Neural cell (in vitro differentiated cells): ENCODE results near the gene FBXO5. TPM values are rescaled to one million over a fixed set of nuclear protein-coding genes. Genes with fewer than 3 reads are reported as not detected.
"Not testable (repeated sequence)": the region's sequence is repeated elsewhere in the genome, so short reads cannot be mapped to it uniquely, and the experiment has no call there.

Experiments
- H2AFZ ChIP-seq: fragments of 200-600, 300-800 bp; sonication (generic), shearing (Covaris generic); 2 replicates; pipeline ENCODE4 v1.6.0; 2014; ENCODE audit warnings: low read depth, mild to moderate bottlenecking, antibody characterized with exemption, low read length, moderate library complexity
- H3F3A ChIP-seq: fragments of 200-600 bp; shearing (Covaris generic); 2 replicates; pipeline ENCODE4 v1.6.1; 2016; ENCODE audit warnings: mild to moderate bottlenecking, moderate library complexity, mixed read lengths, antibody characterized with exemption, low read length; ENCODE audit not compliant: insufficient read depth, poor library complexity, severe bottlenecking
- H3K27ac ChIP-seq: fragments of 200-600, 300-800 bp; sonication (generic), shearing (Covaris generic); 2 replicates; pipeline ENCODE4 v1.5.1; 2014; ENCODE audit warnings: mild to moderate bottlenecking, low read length, moderate library complexity
- H3K27me3 ChIP-seq: fragments of 300-800, 200-600 bp; sonication (generic), shearing (Covaris generic); 2 replicates; pipeline ENCODE4 v1.6.0; 2014; ENCODE audit warnings: mild to moderate bottlenecking, low read depth, low read length, moderate library complexity; ENCODE audit not compliant: insufficient read depth
- H3K36me3 ChIP-seq: fragments of 300-800, 200-600 bp; sonication (generic), shearing (Covaris generic); 2 replicates; pipeline ENCODE4 v1.5.1; 2014; ENCODE audit warnings: mild to moderate bottlenecking, antibody characterized with exemption, low read length, moderate library complexity; ENCODE audit not compliant: insufficient read depth
- H3K4me2 ChIP-seq: fragments of 300-800, 200-600 bp; sonication (generic), shearing (Covaris generic); 2 replicates; pipeline ENCODE4 v1.6.0; 2014; ENCODE audit warnings: mild to moderate bottlenecking, low read length
- H3K4me3 ChIP-seq: fragments of 300-800, 200-600 bp; sonication (generic), shearing (Covaris generic); 2 replicates; pipeline ENCODE4 v1.5.1; 2014; ENCODE audit warnings: mild to moderate bottlenecking, low read length, moderate library complexity
- H3K79me2 ChIP-seq: fragments of 200-600 bp; shearing (Covaris generic); replicated peaks from 2 replicates; pipeline ENCODE4 v1.6.0; 2014; ENCODE audit warnings: mild to moderate bottlenecking, low read length, moderate library complexity; ENCODE audit not compliant: insufficient read depth
- H3K9ac ChIP-seq: fragments of 300-800, 200-600 bp; sonication (generic), shearing (Covaris generic); 2 replicates; pipeline ENCODE4 v1.6.1; 2016; ENCODE audit warnings: mild to moderate bottlenecking, low read length, mixed read lengths
- H3K9me2 ChIP-seq: fragments of 200-600 bp; shearing (Covaris generic); 2 replicates; pipeline ENCODE4 v1.6.1; 2016; ENCODE audit warnings: mild to moderate bottlenecking, low read length, mixed read lengths; ENCODE audit not compliant: insufficient read depth
- H3K9me3 ChIP-seq: fragments of 200-600, 300-800 bp; sonication (generic), shearing (Covaris generic); 2 replicates; pipeline ENCODE4 v1.6.1; 2016; ENCODE audit warnings: mild to moderate bottlenecking, mixed run types, low read length, moderate library complexity, mixed read lengths
- H4K20me1 ChIP-seq: fragments of 200-600 bp; shearing (Covaris generic); 2 replicates; pipeline ENCODE4 v1.6.1; 2016; ENCODE audit warnings: mild to moderate bottlenecking, mixed run types; ENCODE audit not compliant: insufficient read depth
- CTCF ChIP-seq: fragments of 450-650 bp; IDR thresholded peaks from 2 replicates; pipeline ENCODE4 v1.5.1; 2014; ENCODE audit warnings: antibody characterized with exemption, mild to moderate bottlenecking, moderate library complexity; ENCODE audit not compliant: poor library complexity, severe bottlenecking
- EP300 ChIP-seq: fragments of 450-650 bp; conservative IDR thresholded peaks from 2 replicates; pipeline ENCODE4 v1.6.1; 2014; ENCODE audit warnings: antibody characterized with exemption, mild to moderate bottlenecking, moderate library complexity; ENCODE audit not compliant: poor library complexity, severe bottlenecking
- EZH2 ChIP-seq: fragments of 200-600, 300-800 bp; shearing (Covaris generic), sonication (generic); IDR thresholded peaks from 2 replicates; pipeline ENCODE4 v1.6.1; 2014; ENCODE audit warnings: antibody characterized with exemption, low read length, borderline replicate concordance, mild to moderate bottlenecking; ENCODE audit not compliant: insufficient read depth, poor library complexity, severe bottlenecking
- MXI1 ChIP-seq: fragments of 450-650 bp; conservative IDR thresholded peaks from 2 replicates; pipeline ENCODE4 v1.6.1; 2014; ENCODE audit warnings: antibody characterized with exemption, mild to moderate bottlenecking; ENCODE audit not compliant: poor library complexity, severe bottlenecking
- POLR2AphosphoS5 ChIP-seq: IDR thresholded peaks from 2 replicates; pipeline ENCODE4 v1.6.1; 2012
- RAD21 ChIP-seq: fragments of 450-650 bp; conservative IDR thresholded peaks from 2 replicates; pipeline ENCODE4 v1.6.1; 2014; ENCODE audit warnings: antibody characterized with exemption, mild to moderate bottlenecking, moderate library complexity
- REST ChIP-seq: IDR thresholded peaks from 2 replicates; pipeline ENCODE4 v1.6.1; 2012; ENCODE audit warnings: borderline replicate concordance
- SMC3 ChIP-seq: fragments of 450-650 bp; conservative IDR thresholded peaks from 2 replicates; pipeline ENCODE4 v1.6.1; 2014; ENCODE audit warnings: antibody characterized with exemption, mild to moderate bottlenecking, moderate library complexity; ENCODE audit not compliant: poor library complexity
- TAF1 ChIP-seq: IDR thresholded peaks from 2 replicates; pipeline ENCODE4 v1.6.1; 2012; ENCODE audit warnings: low read depth
- polyA plus RNA-seq: library from polyadenylated mRNA; depleted of rRNA; stranded (reverse); fragments of >200 nt; gene quantifications from 2 replicates; pipeline ENCODE4 v1.2.3, GENCODE V29; 2014

FBXO5 gene
- polyA plus RNA-seq, 1 donor from 2014 or later: 8.7 TPM

- H3K79me2 ChIP-seq, H3K9me3 ChIP-seq, H3F3A ChIP-seq, H3K27ac ChIP-seq, H3K27me3 ChIP-seq, H2AFZ ChIP-seq, H3K4me2 ChIP-seq, H3K9me2 ChIP-seq, H4K20me1 ChIP-seq, H3K9ac ChIP-seq, H3K4me3 ChIP-seq: not testable (repeated sequence)
- H3K36me3 ChIP-seq: peaks cover 16% of the 10 kb centered on the region
Measured at GRCh38 chr6:152966168-152966894, 16.5 kb downstream of the FBXO5 start.

GRCh38 chr6:152959333-152959732 is 23.5 kb downstream of the FBXO5 start:
- H3K9me2 ChIP-seq: no peaks in the 10 kb centered on the region
- no peaks in the 10 kb centered on the region for H4K20me1 ChIP-seq
- no peaks in the 10 kb centered on the region for H3F3A ChIP-seq
- no peaks in the 10 kb centered on the region for H3K79me2 ChIP-seq
- no peak overlapping the region for H3K9ac ChIP-seq
- H3K27ac ChIP-seq: no peak overlapping the region
- no peaks in the 10 kb centered on the region for H3K36me3 ChIP-seq
- H3K27me3 ChIP-seq: no peaks in the 10 kb centered on the region
- H3K4me2 ChIP-seq: no peak overlapping the region
- TF ChIP-seq EP300: no peak
- no peak for TF ChIP-seq SMC3
- no peak for TF ChIP-seq RAD21
- TF ChIP-seq TAF1: no peak
- TF ChIP-seq EZH2: no peak
- TF ChIP-seq CTCF: no peak
- no peak for TF ChIP-seq POLR2AphosphoS5
- no peak for TF ChIP-seq REST
- TF ChIP-seq MXI1: no peak
- no peak overlapping the region for H2AFZ ChIP-seq
- H3K4me3 ChIP-seq: no peak overlapping the region
- no peaks in the 10 kb centered on the region for H3K9me3 ChIP-seq

- no peak overlapping the region for H3K4me3 ChIP-seq
- H3F3A ChIP-seq: no peaks in the 10 kb centered on the region
- no peak overlapping the region for H3K9ac ChIP-seq
- no peaks in the 10 kb centered on the region for H4K20me1 ChIP-seq
- H3K9me3 ChIP-seq: no peaks in the 10 kb centered on the region
- no peak for TF ChIP-seq SMC3
- TF ChIP-seq TAF1: no peak
- no peak for TF ChIP-seq MXI1
- no peak for TF ChIP-seq CTCF
- TF ChIP-seq EZH2: no peak
- TF ChIP-seq REST: no peak
- no peak for TF ChIP-seq RAD21
- no peak for TF ChIP-seq EP300
- no peak for TF ChIP-seq POLR2AphosphoS5
- no peak overlapping the region for H3K27ac ChIP-seq
- H3K79me2 ChIP-seq: no peaks in the 10 kb centered on the region
- no peaks in the 10 kb centered on the region for H3K27me3 ChIP-seq
- no peak overlapping the region for H2AFZ ChIP-seq
- no peak overlapping the region for H3K4me2 ChIP-seq
- no peaks in the 10 kb centered on the region for H3K36me3 ChIP-seq
- no peaks in the 10 kb centered on the region for H3K9me2 ChIP-seq
Measured at GRCh38 chr6:152957796-152958195, 25.0 kb downstream of the FBXO5 start.
